ENCODE measurements around the gene ZMYM2.
"Not testable (repeated sequence)": the region's sequence is repeated elsewhere in the genome, so short reads cannot be mapped to it uniquely, and the experiment has no call there.

Gene ZMYM2
- 151 to 195 reads per million in 2 donors for total RNA-seq

GRCh38 chr13:19958155-19959111, at the start of gene ZMYM2:
TSS of gene ZMYM2 (plus strand) at chr13:19958727. CDS start at chr13:19993073, 34,346 bp downstream.
- DNase-seq = peak; percentile 98

GRCh38 chr13:19910336-19911072, 48.0 kb upstream of the ZMYM2 start:
- no peak for DNase-seq

GRCh38 chr13:19927117-19927748, 31.3 kb upstream of the ZMYM2 start:
- DNase-seq = no peak

GRCh38 chr13:19940106-19940505, 18.4 kb upstream of the ZMYM2 start:
- no peak for DNase-seq

- no peak for DNase-seq
These were observed 8.2 kb upstream of the ZMYM2 start for GRCh38 chr13:19950374-19950773.

GRCh38 chr13:19952850-19953249, 5.7 kb upstream of the ZMYM2 start:
- no peak for DNase-seq

- DNase-seq = no peak
These were observed 2.5 kb upstream of the ZMYM2 start for GRCh38 chr13:19955873-19956559.

GRCh38 chr13:19957320-19958154, 990 bp upstream of the ZMYM2 start:
- DNase-seq = peak; percentile 70

- DNase-seq = peak; percentile 61
These were observed 759 bp downstream of the ZMYM2 start for GRCh38 chr13:19959141-19959830.

- peak; percentile 74 for DNase-seq
These were observed 1.5 kb downstream of the ZMYM2 start for GRCh38 chr13:19959831-19960652.

- DNase-seq = no peak
These were observed 2.1 kb downstream of the ZMYM2 start for GRCh38 chr13:19960653-19960976.

- DNase-seq = no peak
These were observed 3.0 kb downstream of the ZMYM2 start for GRCh38 chr13:19961489-19961888.

- no peak for DNase-seq
These were observed 3.4 kb downstream of the ZMYM2 start for GRCh38 chr13:19961924-19962323.

GRCh38 chr13:19962894-19963293, 4.4 kb downstream of the ZMYM2 start:
- no peak for DNase-seq

GRCh38 chr13:19967621-19968020, 9.1 kb downstream of the ZMYM2 start:
- DNase-seq = no peak

GRCh38 chr13:19974498-19975009, 16.0 kb downstream of the ZMYM2 start:
- DNase-seq = not testable (repeated sequence)

GRCh38 chr13:19978831-19979437, 20.4 kb downstream of the ZMYM2 start:
- DNase-seq = no peak

- no peak for DNase-seq
These were observed 23.2 kb downstream of the ZMYM2 start for GRCh38 chr13:19981685-19982238.

- DNase-seq = no peak
These were observed 24.0 kb downstream of the ZMYM2 start for GRCh38 chr13:19982447-19983043.

All from T-helper 9 cell (primary cell).